Chondrocyte (in vitro differentiated cells): ENCODE results near the gene TOP3B. TPM values are rescaled to one million over a fixed set of nuclear protein-coding genes. Genes with fewer than 3 reads are reported as not detected.

Experiments
- DNase-seq: peaks from one replicate; pipeline ENCODE4 v3.0.0; 2021; ENCODE audit warnings: mixed read lengths, low spot score
- H3K27ac Mint-ChIP-seq: one replicate; pipeline ENCODE4 v1.8.0; 2021; ENCODE audit warnings: mild to moderate bottlenecking, moderate library complexity, mixed read lengths; ENCODE audit not compliant: unreplicated experiment
- H3K27me3 Mint-ChIP-seq: 2 replicates; pipeline ENCODE4 v1.8.0; 2021; ENCODE audit warnings: low read depth, mixed read lengths
- H3K36me3 Mint-ChIP-seq: 2 replicates; pipeline ENCODE4 v1.8.0; 2021; ENCODE audit warnings: low read depth, mixed read lengths
- H3K4me1 Mint-ChIP-seq: 2 replicates; pipeline ENCODE4 v1.8.0; 2021; ENCODE audit warnings: low read depth, mild to moderate bottlenecking, mixed read lengths
- H3K4me3 Mint-ChIP-seq: one replicate; pipeline ENCODE4 v1.8.0; 2021; ENCODE audit warnings: mild to moderate bottlenecking, moderate library complexity, mixed read lengths; ENCODE audit not compliant: unreplicated experiment
- H3K9me3 Mint-ChIP-seq: 2 replicates; pipeline ENCODE4 v1.8.0; 2021; ENCODE audit warnings: low read depth, mixed read lengths
- CTCF ChIP-seq: fragments of 200-600 bp; sonication (generic); IDR thresholded peaks from 2 replicates; pipeline ENCODE4 v1.5.0; 2021; ENCODE audit warnings: antibody characterized with exemption, mild to moderate bottlenecking, moderate library complexity
- total RNA-seq: library from RNA; stranded (reverse); gene quantifications from 3 replicates; pipeline ENCODE4 v1.2.1, GENCODE V29; 2021

The TOP3B gene
- total RNA-seq, 1 donor from 2014 or later: 25.8 TPM

- no peak for DNase-seq
- TF ChIP-seq CTCF: no peak
- peaks cover 11% of the 10 kb centered on the region for H3K36me3 Mint-ChIP-seq
- H3K4me1 Mint-ChIP-seq: peaks cover 2% of the 10 kb centered on the region
- no peak overlapping the region for H3K4me3 Mint-ChIP-seq
- H3K27ac Mint-ChIP-seq: no peak overlapping the region
- no peaks in the 10 kb centered on the region for H3K27me3 Mint-ChIP-seq
- no peaks in the 10 kb centered on the region for H3K9me3 Mint-ChIP-seq
Observed at GRCh38 chr22:21926728-21927127, 55.9 kb downstream of the TOP3B start.

GRCh38 chr22:21923163-21923561 lies 59.4 kb downstream of the TOP3B start:
- Mint-ChIP-seq H3K36me3 (no peaks in the 10 kb centered on the region), H3K27ac (no peak overlapping the region), H3K27me3 (no peaks in the 10 kb centered on the region), H3K4me3 (no peak overlapping the region), H3K9me3 (no peaks in the 10 kb centered on the region), H3K4me1 (peaks cover 2% of the 10 kb centered on the region)
- DNase-seq: no peak
- no peak for TF ChIP-seq CTCF

GRCh38 chr22:21922370-21923162 lies 60.0 kb downstream of the TOP3B start:
- peaks cover 2% of the 10 kb centered on the region for H3K4me1 Mint-ChIP-seq
- no peaks in the 10 kb centered on the region for H3K9me3 Mint-ChIP-seq
- DNase-seq: no peak
- H3K4me3 Mint-ChIP-seq: no peak overlapping the region
- no peaks in the 10 kb centered on the region for H3K27me3 Mint-ChIP-seq
- H3K36me3 Mint-ChIP-seq: no peaks in the 10 kb centered on the region
- no peak for TF ChIP-seq CTCF
- H3K27ac Mint-ChIP-seq: no peak overlapping the region

- Mint-ChIP-seq H3K4me3 (no peak overlapping the region), H3K27ac (no peak overlapping the region), H3K36me3 (no peaks in the 10 kb centered on the region), H3K4me1 (peaks cover 4% of the 10 kb centered on the region), H3K27me3 (no peaks in the 10 kb centered on the region), H3K9me3 (no peaks in the 10 kb centered on the region)
- DNase-seq: no peak
- no peak for TF ChIP-seq CTCF
Observed at GRCh38 chr22:21921729-21922128, 60.9 kb downstream of the TOP3B start.

- no peak for TF ChIP-seq CTCF
- Mint-ChIP-seq H3K4me1 (peaks cover 4% of the 10 kb centered on the region), H3K9me3 (no peaks in the 10 kb centered on the region), H3K4me3 (no peak overlapping the region), H3K27me3 (no peaks in the 10 kb centered on the region), H3K36me3 (no peaks in the 10 kb centered on the region), H3K27ac (no peak overlapping the region)
- no peak for DNase-seq
Observed at GRCh38 chr22:21921184-21921721, 61.3 kb downstream of the TOP3B start.
